ENCODE results near the gene RFTN1.

DNA sequence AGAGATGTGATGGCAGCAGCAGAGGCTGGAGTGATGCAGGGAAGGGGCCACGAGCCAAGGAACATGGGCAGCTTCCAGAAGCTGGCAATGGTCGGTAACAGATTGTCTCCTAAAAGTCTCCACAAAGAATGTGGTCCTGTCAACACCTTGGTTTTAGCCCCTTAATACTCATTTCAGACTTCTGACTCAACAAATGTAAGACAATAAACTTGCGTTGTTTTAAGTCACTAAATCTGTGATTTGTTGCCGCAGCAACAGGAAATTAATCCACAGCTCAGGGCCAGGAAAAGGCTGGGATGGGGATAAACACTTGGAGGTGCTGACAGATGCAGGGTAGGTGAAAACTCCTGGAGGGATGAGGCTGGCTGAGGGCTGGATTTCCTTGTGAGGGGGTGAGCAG lies 178.6 kb downstream of the RFTN1 start:
- no peak for TF ChIP-seq EZH2phosphoT487 (IDR thresholded peaks at IDR 0.05; ENCODE audit: borderline replicate concordance, low read length)
- TF ChIP-seq, protein P1, sequence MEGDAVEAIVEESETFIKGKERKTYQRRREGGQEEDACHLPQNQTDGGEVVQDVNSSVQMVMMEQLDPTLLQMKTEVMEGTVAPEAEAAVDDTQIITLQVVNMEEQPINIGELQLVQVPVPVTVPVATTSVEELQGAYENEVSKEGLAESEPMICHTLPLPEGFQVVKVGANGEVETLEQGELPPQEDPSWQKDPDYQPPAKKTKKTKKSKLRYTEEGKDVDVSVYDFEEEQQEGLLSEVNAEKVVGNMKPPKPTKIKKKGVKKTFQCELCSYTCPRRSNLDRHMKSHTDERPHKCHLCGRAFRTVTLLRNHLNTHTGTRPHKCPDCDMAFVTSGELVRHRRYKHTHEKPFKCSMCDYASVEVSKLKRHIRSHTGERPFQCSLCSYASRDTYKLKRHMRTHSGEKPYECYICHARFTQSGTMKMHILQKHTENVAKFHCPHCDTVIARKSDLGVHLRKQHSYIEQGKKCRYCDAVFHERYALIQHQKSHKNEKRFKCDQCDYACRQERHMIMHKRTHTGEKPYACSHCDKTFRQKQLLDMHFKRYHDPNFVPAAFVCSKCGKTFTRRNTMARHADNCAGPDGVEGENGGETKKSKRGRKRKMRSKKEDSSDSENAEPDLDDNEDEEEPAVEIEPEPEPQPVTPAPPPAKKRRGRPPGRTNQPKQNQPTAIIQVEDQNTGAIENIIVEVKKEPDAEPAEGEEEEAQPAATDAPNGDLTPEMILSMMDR (IDR thresholded peaks at IDR 0.05; ENCODE audit: low read depth, low read length, poor library complexity, severe bottlenecking): no peak

Measured in DOHH2 (cell line).